ENCODE measurements around the gene DLG4.
"Not testable (repeated sequence)": the region's sequence is repeated elsewhere in the genome, so short reads cannot be mapped to it uniquely, and the experiment has no call there.

The DLG4 gene

DNA sequence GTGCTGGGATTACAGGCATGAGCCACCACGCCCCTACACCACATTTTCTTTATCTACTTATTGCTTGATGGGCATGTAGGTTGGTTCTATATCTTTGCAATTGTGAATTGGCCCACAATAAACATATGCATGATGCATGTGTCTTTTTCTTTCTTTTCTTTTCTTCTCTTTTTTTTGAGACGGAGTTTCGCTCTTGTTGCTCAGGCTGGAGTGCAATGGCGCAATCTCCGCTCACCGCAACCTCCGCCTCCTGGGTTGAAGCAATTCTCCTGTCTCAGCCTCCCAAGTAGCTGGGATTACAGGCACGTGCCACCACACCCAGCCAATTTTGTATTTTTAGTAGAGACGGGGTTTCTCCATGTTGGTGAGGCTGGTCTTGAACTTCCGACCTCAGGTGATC, 61.2 kb downstream of the DLG4 start:
- not testable (repeated sequence) for DNase-seq (ENCODE audit: low read depth, low spot score)

DNA sequence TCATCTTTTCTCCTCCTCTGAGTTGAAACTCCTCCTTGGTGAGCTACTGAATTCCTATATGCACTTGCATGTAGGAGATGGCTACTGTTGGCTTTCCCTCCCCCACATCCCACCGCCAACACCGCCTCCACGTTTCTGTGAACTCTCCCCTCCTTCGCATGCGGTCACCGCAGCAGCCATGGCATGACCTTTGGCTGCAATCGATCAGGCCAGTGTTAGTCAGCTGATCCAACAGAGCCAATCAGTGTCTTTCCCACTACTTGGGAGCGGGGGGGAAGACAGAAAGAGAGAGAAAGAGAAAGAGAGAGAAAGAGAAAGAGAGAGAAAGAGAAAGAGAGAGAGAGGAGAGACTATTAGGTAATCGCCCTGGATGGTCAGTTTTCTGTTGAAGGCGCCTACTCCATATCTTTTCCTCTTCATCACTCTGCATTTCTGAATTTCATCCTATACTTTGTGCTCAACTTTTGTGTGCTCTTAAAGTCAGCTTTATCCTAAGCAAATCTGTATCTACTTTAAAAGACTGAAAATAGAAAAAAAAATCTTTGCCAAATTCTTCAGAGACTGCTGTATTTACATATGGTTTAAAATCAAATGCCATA, 63.2 kb downstream of the DLG4 start:
- DNase-seq (ENCODE audit: low read depth, low spot score) = no peak

- no peak for DNase-seq (ENCODE audit: low read depth, low spot score)
Observed at GRCh38 chr17:7147772-7148171, 71.9 kb downstream of the DLG4 start.

DNA sequence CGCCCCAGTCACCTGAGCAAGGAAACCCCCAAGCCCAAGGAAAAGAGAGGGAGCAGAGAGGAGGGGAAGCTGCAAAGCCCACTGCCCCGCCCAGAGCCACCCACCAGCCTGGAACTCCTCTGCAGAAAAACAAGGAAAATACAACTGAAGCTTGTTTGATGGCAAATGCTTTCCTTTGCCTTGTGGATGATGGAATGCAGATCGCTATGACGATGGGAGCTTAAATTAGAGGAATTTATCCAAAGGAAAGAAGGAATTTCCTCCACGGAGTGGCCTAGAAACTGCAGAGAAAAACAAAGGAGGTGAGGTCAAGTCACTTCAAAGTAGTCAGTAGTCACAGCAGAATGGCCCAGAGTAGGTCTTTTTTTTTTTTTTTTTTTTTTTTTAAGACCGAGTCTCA, 73.5 kb downstream of the DLG4 start:
- no peak for DNase-seq (ENCODE audit: low read depth, low spot score)

DNA sequence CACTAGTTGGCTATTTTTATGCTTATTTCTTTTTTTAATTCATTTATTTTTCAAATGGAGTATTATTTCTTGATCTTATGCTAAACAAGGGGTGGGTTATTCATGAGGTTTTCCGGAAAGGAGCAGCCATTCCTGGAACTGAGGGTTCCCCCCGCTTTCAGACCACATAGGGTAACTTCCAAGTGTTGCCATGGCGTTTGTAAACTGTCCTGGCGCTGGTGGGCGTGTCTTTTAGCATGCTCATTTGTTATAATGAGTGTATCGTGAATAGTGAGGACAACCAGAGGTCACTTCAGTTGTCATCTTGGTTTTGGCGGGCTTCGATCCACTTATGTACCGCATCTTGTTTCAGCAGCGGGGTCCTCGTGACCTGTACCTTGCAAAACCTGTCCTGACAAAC, 75.4 kb downstream of the DLG4 start:
- DNase-seq (ENCODE audit: low read depth, low spot score) = no peak

DNA sequence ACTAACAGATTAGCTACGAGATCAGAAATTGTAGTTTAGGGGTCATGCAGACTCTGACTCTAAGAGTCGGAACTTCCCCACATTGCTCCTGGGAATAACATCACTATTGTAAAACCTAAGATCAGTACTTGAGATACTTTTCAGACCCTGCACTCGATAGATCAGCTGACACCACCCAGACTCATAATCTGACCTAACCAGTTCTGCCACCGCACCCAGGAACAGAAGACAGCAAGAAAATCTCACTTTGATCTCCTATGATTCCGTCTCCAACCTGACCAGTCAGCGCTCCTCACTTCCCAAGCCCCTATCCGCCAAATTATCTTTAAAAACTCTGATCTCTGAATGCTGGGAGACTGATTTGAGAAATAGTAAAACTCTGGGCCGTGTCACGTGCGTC, 77.8 kb downstream of the DLG4 start:
- DNase-seq (ENCODE audit: low read depth, low spot score) = no peak

GRCh38 chr17:7139400-7139799, 80.2 kb downstream of the DLG4 start:
- no peak for DNase-seq (ENCODE audit: low read depth, low spot score)

- no peak for DNase-seq (ENCODE audit: low read depth, low spot score)
Observed at GRCh38 chr17:7138800-7139381, 80.7 kb downstream of the DLG4 start.

GRCh38 chr17:7137171-7137943, 82.3 kb downstream of the DLG4 start:
- DNase-seq (ENCODE audit: low read depth, low spot score) = no peak

Measured in activated naive CD8-positive, alpha-beta T cell treated with anti-CD3 and anti-CD28 coated beads, Interleukin-2, amount 50 U/mL, for 16 hours (primary cell).